Measurements from ENCODE around the gene FGD4. TPM values are rescaled to one million over a fixed set of nuclear protein-coding genes. Genes with fewer than 3 reads are reported as not detected.
A peak's percentile ranks its signal among the peaks of the same experiment; 100 is the strongest.

The FGD4 gene
- total RNA-seq, 1 experiment from 2014 or later = 54.3 TPM

DNA sequence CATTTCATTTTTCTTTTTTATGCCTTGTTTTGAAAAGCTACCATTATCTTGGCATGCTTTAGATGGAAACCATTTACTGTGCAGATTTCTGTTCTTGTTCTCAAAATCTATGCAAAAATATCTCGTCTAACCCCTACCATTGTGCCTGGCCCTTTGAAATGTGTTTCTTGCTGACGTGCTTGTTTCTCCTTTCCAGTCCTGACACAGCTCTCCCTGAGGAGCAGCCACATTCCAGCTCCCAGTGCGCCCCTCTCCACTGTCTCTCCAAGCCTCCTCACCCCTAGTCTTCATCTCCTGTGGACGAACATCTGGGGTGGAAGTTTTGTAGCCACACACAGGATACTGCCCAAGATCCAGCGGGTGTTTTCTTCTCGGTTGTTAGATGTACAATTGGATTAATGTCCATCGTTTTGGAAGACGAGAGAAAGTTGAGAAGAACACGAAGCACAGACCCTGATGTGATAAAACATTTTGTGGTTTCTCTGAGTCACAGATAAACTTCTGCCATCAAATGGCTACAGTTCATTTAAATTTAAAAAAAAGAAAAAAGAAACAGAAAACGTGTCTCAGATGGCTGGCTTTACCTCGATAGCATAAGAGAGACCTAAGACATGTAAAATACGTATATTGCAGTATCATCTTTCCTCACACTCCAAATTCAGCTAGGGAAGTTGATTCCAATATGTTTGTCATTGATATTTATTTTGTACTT is 21.9 kb upstream of the FGD4 start:
- Histone ChIP-seq H2BK12ac (ENCODE audit: insufficient read length, low read depth, low read length) (no peak overlapping the region), H3K4ac (ENCODE audit: low read depth, low read length) (no peak overlapping the region), H2AK5ac (ENCODE audit: insufficient read length, low read length) (no peak overlapping the region), H3K18ac (ENCODE audit: insufficient read length, low read depth, low read length) (no peak overlapping the region), H3K23me2 (ENCODE audit: insufficient read length, low read depth, low read length, poor library complexity, severe bottlenecking) (no peaks in the 10 kb centered on the region), H3T11ph (ENCODE audit: low read length) (no peak overlapping the region), H3K27me3 (ENCODE audit: insufficient read depth, low read length) (no peaks in the 10 kb centered on the region), H2BK20ac (ENCODE audit: low read depth, low read length, poor library complexity, severe bottlenecking) (no peak overlapping the region), H4K20me1 (ENCODE audit: control insufficient read depth, insufficient read depth, insufficient read length) (no peaks in the 10 kb centered on the region), H3K14ac (ENCODE audit: insufficient read depth, low read length) (no peak overlapping the region), H3K56ac (ENCODE audit: insufficient read length, low read depth, low read length) (no peak overlapping the region), H3K4me2 (ENCODE audit: insufficient read depth, insufficient read length, low read length) (no peak overlapping the region), H2BK120ac (ENCODE audit: low read depth, low read length, poor library complexity, severe bottlenecking) (no peak overlapping the region), H3K4me1 (ENCODE audit: insufficient read depth, low read length) (peaks cover 3% of the 10 kb centered on the region; the same call in 1 of the 2 replicates), H4K91ac (ENCODE audit: insufficient read length, low read depth, low read length) (no peak overlapping the region), H2AFZ (ENCODE audit: low read length) (no peak overlapping the region), H2BK5ac (ENCODE audit: insufficient read length, low read length) (no peak overlapping the region), H4K5ac (ENCODE audit: insufficient read length, low read depth, low read length) (no peak overlapping the region), H3K23ac (ENCODE audit: insufficient read length, low read depth, low read length) (no peak overlapping the region), H3K27ac (ENCODE audit: insufficient read length, low read depth, low read length) (no peak overlapping the region), H3K9me3 (ENCODE audit: control insufficient read depth, low read depth, low read length) (no peaks in the 10 kb centered on the region), H2BK15ac (ENCODE audit: low read depth, low read length) (no peak overlapping the region), H3K79me1 (ENCODE audit: insufficient read depth, low read depth, low read length, poor library complexity, severe bottlenecking) (no peaks in the 10 kb centered on the region), H4K8ac (replicated peaks; ENCODE audit: insufficient read length, low read depth, low read length) (no peak overlapping the region), H3K9ac (ENCODE audit: extremely low read depth, insufficient read length, low read length) (no peak overlapping the region), H3K79me2 (ENCODE audit: insufficient read depth, low read length) (no peaks in the 10 kb centered on the region)
- TF ChIP-seq, protein P1, sequence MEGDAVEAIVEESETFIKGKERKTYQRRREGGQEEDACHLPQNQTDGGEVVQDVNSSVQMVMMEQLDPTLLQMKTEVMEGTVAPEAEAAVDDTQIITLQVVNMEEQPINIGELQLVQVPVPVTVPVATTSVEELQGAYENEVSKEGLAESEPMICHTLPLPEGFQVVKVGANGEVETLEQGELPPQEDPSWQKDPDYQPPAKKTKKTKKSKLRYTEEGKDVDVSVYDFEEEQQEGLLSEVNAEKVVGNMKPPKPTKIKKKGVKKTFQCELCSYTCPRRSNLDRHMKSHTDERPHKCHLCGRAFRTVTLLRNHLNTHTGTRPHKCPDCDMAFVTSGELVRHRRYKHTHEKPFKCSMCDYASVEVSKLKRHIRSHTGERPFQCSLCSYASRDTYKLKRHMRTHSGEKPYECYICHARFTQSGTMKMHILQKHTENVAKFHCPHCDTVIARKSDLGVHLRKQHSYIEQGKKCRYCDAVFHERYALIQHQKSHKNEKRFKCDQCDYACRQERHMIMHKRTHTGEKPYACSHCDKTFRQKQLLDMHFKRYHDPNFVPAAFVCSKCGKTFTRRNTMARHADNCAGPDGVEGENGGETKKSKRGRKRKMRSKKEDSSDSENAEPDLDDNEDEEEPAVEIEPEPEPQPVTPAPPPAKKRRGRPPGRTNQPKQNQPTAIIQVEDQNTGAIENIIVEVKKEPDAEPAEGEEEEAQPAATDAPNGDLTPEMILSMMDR (conservative IDR thresholded peaks at IDR 0.05) = no peak
- Mint-ChIP-seq H3K4me3 (no peak overlapping the region), H3K36me3 (ENCODE audit: insufficient read depth in 1 of 3, low read depth in 3 of 3) (no peaks in the 10 kb centered on the region), H3K27ac (peak overlapping the region in 2 of 3 experiments; percentile 22 to 59; a peak in 4 of 7 replicates), H3K27me3 (ENCODE audit: low read depth) (no peaks in the 10 kb centered on the region), H3K4me1 (peaks cover 16 to 19% of the 10 kb centered on the region in 2 experiments), H3K9me3 (no peaks in the 10 kb centered on the region)
- no CpG with 5 or more reads among the region's 12 CpGs for WGBS (ENCODE audit: extremely low coverage, insufficient read length, low lambda C conversion rate)
- DNase-seq = no peak
